Thymus (tissue), 11 donors: Measurements from ENCODE around the gene WDR5. TPM values are rescaled to one million over a fixed set of nuclear protein-coding genes. Genes with fewer than 3 reads are reported as not detected.

Source experiments
- DNase-seq, 9 donors: peaks; one replicate each; pipeline ENCODE4 v3.0.0-alpha.2; 2013; ENCODE audit warnings: low spot score in 9 of 9, low read depth in 6 of 9, missing footprints in 1 of 9
- H3K27ac ChIP-seq, 2 donors: one replicate each; pipeline ENCODE4 v1.5.1; 2013; ENCODE audit warnings: control low read depth in 1 of 2, low read depth in 1 of 2, low read length in 1 of 2, mild to moderate bottlenecking in 1 of 2, moderate library complexity in 1 of 2
- H3K27me3 ChIP-seq, 2 donors: one replicate each; pipeline ENCODE4 v1.5.1; 2013; ENCODE audit warnings: low read length in 1 of 2; ENCODE audit not compliant: control insufficient read depth in 2 of 2, insufficient read depth in 1 of 2
- H3K36me3 ChIP-seq, 2 donors: one replicate each; pipeline ENCODE4 v1.5.1; 2013; ENCODE audit warnings: low read length in 1 of 2, mild to moderate bottlenecking in 1 of 2, moderate library complexity in 1 of 2; ENCODE audit not compliant: control insufficient read depth in 2 of 2, insufficient read depth in 2 of 2
- H3K4me1 ChIP-seq, 2 donors: one replicate each; pipeline ENCODE4 v1.5.1; 2013; ENCODE audit warnings: low read length in 2 of 2; ENCODE audit not compliant: control insufficient read depth in 2 of 2, insufficient read depth in 2 of 2
- H3K4me3 ChIP-seq, 2 donors: one replicate each; pipeline ENCODE4 v1.5.1; 2013; ENCODE audit warnings: low read length in 2 of 2, control low read depth in 1 of 2, mild to moderate bottlenecking in 1 of 2
- H3K9me3 ChIP-seq, 2 donors: one replicate each; pipeline ENCODE4 v1.5.1; 2013; ENCODE audit warnings: low read length in 1 of 2, mild to moderate bottlenecking in 1 of 2; ENCODE audit not compliant: control insufficient read depth in 2 of 2, insufficient read depth in 1 of 2
- WGBS: extraction: QIAGEN DNeasy Blood & Tissue Kit; methylation state at CpG from one replicate; pipeline ENCODE4 v1.1.7; 2013; 5-methylcytosine and 5-hydroxymethylcytosine counted together
- polyA plus RNA-seq: library from polyadenylated mRNA; stranded (reverse); fragments of 200-250 nt; gene quantifications from one replicate; pipeline ENCODE4 v1.2.3, GENCODE V29; 2013
- total RNA-seq: library from RNA; stranded (reverse); fragments of 120-200 nt; gene quantifications from one replicate; pipeline ENCODE4 v1.2.4, GENCODE V29; 2013
- donor health status: healthy.

Gene WDR5
- total and polyA plus RNA-seq, 2 donors = 18.6 to 25.9 TPM

- DNase-seq = no peak
Observed at GRCh38 chr9:134187891-134188385, 52.1 kb downstream of the WDR5 start.

GRCh38 chr9:134188386-134189144 lies 52.7 kb downstream of the WDR5 start:
- DNase-seq = no peak
- peaks cover 2 to 7% of the 10 kb centered on the region in 2 donors for H3K4me1 ChIP-seq
- no peaks in the 10 kb centered on the region for H3K36me3 ChIP-seq
- H3K27ac ChIP-seq = no peak overlapping the region
- WGBS = 85% methylated on average over 23 of the region's 23 CpGs
- H3K27me3 ChIP-seq = peaks cover 0 to 31% of the 10 kb centered on the region in 2 donors
- H3K4me3 ChIP-seq = no peak overlapping the region
- no peaks in the 10 kb centered on the region for H3K9me3 ChIP-seq

More at GRCh38 chr9:134187891-134188385, 52.1 kb downstream of the WDR5 start:
- Histone ChIP-seq H3K4me3 (no peak overlapping the region), H3K9me3 (no peaks in the 10 kb centered on the region), H3K27ac (no peak overlapping the region), H3K36me3 (no peaks in the 10 kb centered on the region), H3K27me3 (peaks cover 0 to 31% of the 10 kb centered on the region in 2 donors), H3K4me1 (peaks cover 2 to 7% of the 10 kb centered on the region in 2 donors)
- WGBS = 92% methylated on average over 12 of the region's 12 CpGs

GRCh38 chr9:134189145-134189469 lies 53.2 kb downstream of the WDR5 start:
- H3K27me3 ChIP-seq = peaks cover 0 to 31% of the 10 kb centered on the region in 2 donors
- H3K9me3 ChIP-seq = no peaks in the 10 kb centered on the region
- WGBS = 63% methylated on average over 15 of the region's 15 CpGs
- no peaks in the 10 kb centered on the region for H3K36me3 ChIP-seq
- peaks cover 2 to 7% of the 10 kb centered on the region in 2 donors for H3K4me1 ChIP-seq
- H3K4me3 ChIP-seq = no peak overlapping the region
- DNase-seq = no peak
- H3K27ac ChIP-seq = no peak overlapping the region

GRCh38 chr9:134189470-134190231 lies 53.8 kb downstream of the WDR5 start:
- H3K27ac ChIP-seq = no peak overlapping the region
- no peaks in the 10 kb centered on the region for H3K36me3 ChIP-seq
- WGBS = 87% methylated on average over 24 of the region's 24 CpGs
- H3K27me3 ChIP-seq = peaks cover 0 to 31% of the 10 kb centered on the region in 2 donors
- H3K4me3 ChIP-seq = no peak overlapping the region
- DNase-seq = no peak
- no peaks in the 10 kb centered on the region for H3K9me3 ChIP-seq
- H3K4me1 ChIP-seq = peaks cover 2 to 7% of the 10 kb centered on the region in 2 donors

- H3K36me3 ChIP-seq = no peaks in the 10 kb centered on the region
- WGBS = 96% methylated on average over 29 of the region's 29 CpGs
- no peaks in the 10 kb centered on the region for H3K9me3 ChIP-seq
- H3K27me3 ChIP-seq = peaks cover 0 to 31% of the 10 kb centered on the region in 2 donors
- no peak for DNase-seq
- no peak overlapping the region for H3K27ac ChIP-seq
- no peak overlapping the region for H3K4me3 ChIP-seq
- H3K4me1 ChIP-seq = peaks cover 2 to 6% of the 10 kb centered on the region in 2 donors
Observed at GRCh38 chr9:134190232-134191121, 54.6 kb downstream of the WDR5 start.

- WGBS = 95% methylated on average over 6 of the region's 6 CpGs
- Histone ChIP-seq H3K36me3 (no peaks in the 10 kb centered on the region), H3K4me3 (no peak overlapping the region), H3K27ac (no peak overlapping the region), H3K9me3 (no peaks in the 10 kb centered on the region), H3K27me3 (peaks cover 0 to 31% of the 10 kb centered on the region in 2 donors), H3K4me1 (peaks cover 0 to 3% of the 10 kb centered on the region in 2 donors)
- no peak for DNase-seq
Observed at GRCh38 chr9:134191455-134192209, 55.8 kb downstream of the WDR5 start.

GRCh38 chr9:134192311-134192950 lies 56.5 kb downstream of the WDR5 start:
- no peak overlapping the region for H3K27ac ChIP-seq
- DNase-seq = no peak
- H3K27me3 ChIP-seq = peaks cover 0 to 29% of the 10 kb centered on the region in 2 donors
- no peaks in the 10 kb centered on the region for H3K36me3 ChIP-seq
- 94% methylated on average over 12 of the region's 12 CpGs for WGBS
- H3K4me3 ChIP-seq = no peak overlapping the region
- peaks cover 0 to 3% of the 10 kb centered on the region in 2 donors for H3K4me1 ChIP-seq
- H3K9me3 ChIP-seq = no peaks in the 10 kb centered on the region
